Upper lobe of left lung (tissue), 6 donors: ENCODE results near the gene BCL2L2. TPM values are rescaled to one million over a fixed set of nuclear protein-coding genes. Genes with fewer than 3 reads are reported as not detected.

Experiments
- ATAC-seq, 2 donors: fragments of 200-7000 bp; cut with Tn5 transposase; one replicate each; pipeline ENCODE4 v1.9.1; 2022; ENCODE audit warnings: mild to moderate bottlenecking in 2 of 2, moderate library complexity in 2 of 2; ENCODE audit not compliant: low FRiP score in 2 of 2
- DNase-seq, 2 donors: peaks; one replicate each; pipeline ENCODE4 v3.0.0-alpha.2; 2019 to 2020
- H3K27ac ChIP-seq, 4 donors: fragments of 200-600 bp; sonication (generic); one replicate each; pipeline ENCODE4 v1.5.1; 2016 to 2019
- H3K27me3 ChIP-seq, 4 donors: fragments of 200-600 bp; sonication (generic); one replicate each; pipeline ENCODE4 v1.5.1; 2017 to 2019
- H3K36me3 ChIP-seq, 4 donors: fragments of 200-600 bp; sonication (generic); one replicate each; pipeline ENCODE4 v1.5.1; 2016 to 2019
- H3K4me1 ChIP-seq, 4 donors: fragments of 200-600 bp; sonication (generic); one replicate each; pipeline ENCODE4 v1.5.1; 2018 to 2019
- H3K4me3 ChIP-seq, 4 donors: fragments of 200-600 bp; sonication (generic); one replicate each; pipeline ENCODE4 v1.5.1; 2017 to 2019; ENCODE audit warnings: mild to moderate bottlenecking in 2 of 4, moderate library complexity in 1 of 4
- H3K9me3 ChIP-seq, 4 donors: fragments of 200-600 bp; sonication (generic); one replicate each; pipeline ENCODE4 v1.5.1; 2018 to 2019
- CTCF ChIP-seq, 6 experiments: fragments of 450-650 bp in 4 of 6; fragments of 200-600 bp in 2 of 6; sonication (generic) in 2 of 6; IDR thresholded peaks; one replicate each; pipeline ENCODE4 v1.5.1; 2016 to 2019; ENCODE audit warnings: antibody characterized with exemption in 6 of 6
- EP300 ChIP-seq, 4 donors: sonication (generic); formaldehyde crosslinking; IDR thresholded peaks; one replicate each; pipeline ENCODE4 v1.5.1; 2017; ENCODE audit warnings: antibody characterized with exemption in 4 of 4, control low read depth in 2 of 4
- POLR2A ChIP-seq, 4 donors: fragments of 450-650 bp; IDR thresholded peaks; one replicate each; pipeline ENCODE4 v1.5.1; 2016 to 2017; ENCODE audit warnings: antibody characterized with exemption in 4 of 4, mild to moderate bottlenecking in 2 of 4
- POLR2AphosphoS5 ChIP-seq, 2 donors: sonication (generic); formaldehyde crosslinking; IDR thresholded peaks; one replicate each; pipeline ENCODE4 v1.5.1; 2017; ENCODE audit warnings: antibody characterized with exemption in 2 of 2
- WGBS, 2 donors: methylation state at CpG; one replicate each; pipeline ENCODE4 v1.1.5; 2017 to 2018; 5-methylcytosine and 5-hydroxymethylcytosine counted together
- total RNA-seq, 6 donors: library from RNA; depleted of rRNA in 4 of 6; stranded (reverse); fragments of >200 nt in 4 of 6; gene quantifications; one replicate each; pipeline versions ENCODE4 v1.1.0 to v1.2.1, GENCODE V29; 2016 to 2021
- donor health status: DM: no; HTN: no; CAD: no; lungs with moderate emphysema.
- donor health status: DM: no; HTN: yes; CAD: no; lungs with severe emphysema.

BCL2L2 gene
- total RNA-seq, 6 donors from 2014 or later, result 38.8 to 53.8 (median 47.3) TPM

DNA sequence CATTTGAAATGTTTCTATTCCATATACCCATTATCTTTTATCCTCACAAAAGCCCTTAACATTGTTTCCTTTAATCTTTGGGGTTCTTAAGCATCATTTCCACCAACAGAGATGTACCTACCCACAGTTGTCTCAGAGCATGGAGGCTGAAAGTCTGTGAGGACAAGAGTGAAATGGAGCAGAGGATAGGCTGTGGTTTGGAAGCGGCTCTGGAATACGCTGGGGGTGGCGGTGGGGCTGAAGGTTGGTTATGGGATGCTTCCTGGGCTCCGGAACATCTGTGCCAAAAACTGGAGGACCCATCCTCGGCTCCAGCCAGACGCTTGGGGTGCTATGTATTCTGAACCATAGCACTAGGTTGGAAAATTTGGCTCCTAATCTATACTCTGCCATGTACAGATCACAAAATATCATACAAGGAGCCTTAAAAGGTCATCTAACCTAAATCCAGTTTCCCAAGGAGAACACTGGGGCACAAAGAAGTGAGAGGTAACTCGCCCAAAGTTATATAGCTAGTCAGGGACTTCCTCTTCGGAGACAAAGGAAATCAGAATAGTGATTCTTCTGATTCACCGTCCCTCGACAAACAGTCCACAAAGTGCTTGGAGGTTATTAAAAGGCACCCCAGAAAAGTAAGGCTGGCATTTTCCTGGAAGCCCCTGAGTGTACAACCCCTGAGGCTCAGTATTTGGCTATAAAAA is 6.5 kb upstream of the BCL2L2 start:
- no peak for DNase-seq
- Histone ChIP-seq H3K27me3 (no peaks in the 10 kb centered on the region), H3K4me1 (peaks cover 14 to 27% (median 23%) of the 10 kb centered on the region in 4 donors), H3K27ac (peak overlapping the region; percentile 91 to 99 (median 96)), H3K4me3 (peak overlapping the region; percentile 32 to 94 (median 70)), H3K9me3 (no peaks in the 10 kb centered on the region), H3K36me3 (peaks cover 0 to 9% (median 4%) of the 10 kb centered on the region in 4 donors)
- no peak for ATAC-seq
- WGBS, 2 donors, result 65% methylated on average over 10 of the region's 10 CpGs
- no peak for TF ChIP-seq POLR2AphosphoS5 (IDR thresholded peaks at IDR 0.05)
- no peak for TF ChIP-seq CTCF (IDR thresholded peaks at IDR 0.05)
- no peak for TF ChIP-seq EP300 (IDR thresholded peaks at IDR 0.05)
- TF ChIP-seq POLR2A (IDR thresholded peaks at IDR 0.05), result no peak

DNA sequence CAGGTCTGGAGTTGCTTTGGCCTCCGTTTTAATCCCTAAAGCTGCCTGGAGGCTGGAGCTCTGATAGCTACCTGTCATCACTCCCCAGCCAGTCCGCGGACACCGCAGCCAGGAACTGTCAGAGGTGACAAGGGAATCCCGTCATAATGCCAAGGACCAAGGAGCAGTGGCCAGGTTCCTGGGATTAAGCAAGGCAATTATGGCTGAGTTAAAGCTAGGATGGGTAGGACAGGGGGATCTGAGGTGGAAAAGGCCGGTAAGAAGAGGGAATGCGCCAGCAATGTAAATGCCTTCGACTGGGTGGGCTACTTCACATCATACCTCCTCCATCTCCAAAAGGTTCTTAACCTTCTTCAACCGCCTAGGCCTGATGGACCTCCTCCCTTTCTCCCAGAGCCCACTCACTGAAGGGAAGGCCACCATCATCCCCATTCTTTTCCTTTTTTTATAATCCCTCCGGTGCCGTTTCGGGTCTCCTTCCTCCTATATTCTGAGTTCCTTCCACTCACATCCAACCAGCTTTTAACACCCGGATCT is 5.9 kb upstream of the BCL2L2 start:
- Histone ChIP-seq H3K36me3 (peaks cover 0 to 9% (median 4%) of the 10 kb centered on the region in 4 donors), H3K27me3 (no peaks in the 10 kb centered on the region), H3K27ac (peak overlapping the region; percentile 91 to 99 (median 96)), H3K4me3 (peak overlapping the region; percentile 32 to 94 (median 70)), H3K4me1 (peaks cover 17 to 29% (median 24%) of the 10 kb centered on the region in 4 donors), H3K9me3 (no peaks in the 10 kb centered on the region)
- WGBS, 2 donors, result 1 to 5% methylated on average over 13 of the region's 13 CpGs
- ATAC-seq (no peak), DNase-seq (peak in 1 of 2 donors; percentile 41)
- no peak for TF ChIP-seq EP300 (IDR thresholded peaks at IDR 0.05)
- TF ChIP-seq POLR2A (IDR thresholded peaks at IDR 0.05), result no peak
- no peak for TF ChIP-seq POLR2AphosphoS5 (IDR thresholded peaks at IDR 0.05)
- TF ChIP-seq CTCF (IDR thresholded peaks at IDR 0.05), result no peak

- H3K9me3 ChIP-seq, result no peaks in the 10 kb centered on the region
- DNase-seq, result peak; percentile 98 to 100
- TF ChIP-seq CTCF (IDR thresholded peaks at IDR 0.05) (peak; percentile 48 to 98 (median 96)), POLR2A (IDR thresholded peaks at IDR 0.05) (peak in 3 of 4 donors; percentile 4 to 81 (median 44)), POLR2AphosphoS5 (IDR thresholded peaks at IDR 0.05) (peak; percentile 80 to 89), EP300 (IDR thresholded peaks at IDR 0.05) (peak in 2 of 4 donors; percentile 21 to 71)
- H3K36me3 ChIP-seq, result peaks cover 0 to 9% (median 4%) of the 10 kb centered on the region in 4 donors
- WGBS, 2 donors, result 0 to 2% methylated on average over 19 to 36 of the region's 87 CpGs
- peak; percentile 94 to 96 for ATAC-seq
- H3K27me3 ChIP-seq, result no peaks in the 10 kb centered on the region
- peak overlapping the region; percentile 91 to 99 (median 98) for H3K27ac ChIP-seq
- peaks cover 23 to 36% (median 31%) of the 10 kb centered on the region in 4 donors for H3K4me1 ChIP-seq
- peak overlapping the region; percentile 53 to 94 (median 80) for H3K4me3 ChIP-seq
Observed at GRCh38 chr14:23301288-23301968, 5.2 kb upstream of the BCL2L2 start.

DNA sequence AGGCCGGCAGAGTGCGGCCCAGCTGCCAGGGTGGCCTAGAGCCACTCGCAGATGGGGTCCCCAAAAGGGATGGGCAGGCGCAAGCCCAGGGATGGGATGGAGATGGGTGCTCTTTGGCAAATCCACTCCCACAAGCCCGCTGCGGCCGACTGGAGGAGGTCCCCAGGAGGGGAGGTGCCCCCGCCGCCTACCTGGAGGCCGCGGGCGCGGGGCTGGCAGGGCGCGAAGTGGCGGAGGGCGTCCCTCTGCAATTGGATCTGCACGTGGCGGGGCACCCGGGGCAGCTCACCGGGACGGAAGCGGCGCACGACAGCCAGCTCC is 4.7 kb upstream of the BCL2L2 start:
- peak in 1 of 2 donors; percentile 93 for DNase-seq
- H3K9me3 ChIP-seq, result no peaks in the 10 kb centered on the region
- H3K4me1 ChIP-seq, result peaks cover 23 to 36% (median 31%) of the 10 kb centered on the region in 4 donors
- WGBS, 2 donors, result 0% methylated on average over 1 to 4 of the region's 25 CpGs
- no peak for TF ChIP-seq EP300 (IDR thresholded peaks at IDR 0.05)
- peak; percentile 72 to 93 (median 83) for TF ChIP-seq POLR2A (IDR thresholded peaks at IDR 0.05)
- TF ChIP-seq POLR2AphosphoS5 (IDR thresholded peaks at IDR 0.05), result peak in 1 of 2 donors; percentile 72
- peak overlapping the region; percentile 91 to 99 (median 98) for H3K27ac ChIP-seq
- ATAC-seq, result peak in 1 of 2 donors; percentile 9
- no peaks in the 10 kb centered on the region for H3K27me3 ChIP-seq
- H3K4me3 ChIP-seq, result peak overlapping the region; percentile 53 to 94 (median 80)
- H3K36me3 ChIP-seq, result peaks cover 0 to 9% (median 3%) of the 10 kb centered on the region in 4 donors
